NK-92 treated with Interleukin-12 subunit alpha and Interleukin-12 subunit beta, amount 100 ng/mL, for 24 hours (cell line): ENCODE results near the gene SRPRA.
"Not testable (repeated sequence)": the region's sequence is repeated elsewhere in the genome, so short reads cannot be mapped to it uniquely, and the experiment has no call there.

ENCODE experiments used
- DNase-seq: peaks from one replicate; lab custom pipeline; 2025; lab: John Stamatoyannopoulos, UW

Gene SRPRA

GRCh38 chr11:126284829-126285228 is 16.1 kb upstream of the SRPRA start:
- DNase-seq, result no peak

DNA sequence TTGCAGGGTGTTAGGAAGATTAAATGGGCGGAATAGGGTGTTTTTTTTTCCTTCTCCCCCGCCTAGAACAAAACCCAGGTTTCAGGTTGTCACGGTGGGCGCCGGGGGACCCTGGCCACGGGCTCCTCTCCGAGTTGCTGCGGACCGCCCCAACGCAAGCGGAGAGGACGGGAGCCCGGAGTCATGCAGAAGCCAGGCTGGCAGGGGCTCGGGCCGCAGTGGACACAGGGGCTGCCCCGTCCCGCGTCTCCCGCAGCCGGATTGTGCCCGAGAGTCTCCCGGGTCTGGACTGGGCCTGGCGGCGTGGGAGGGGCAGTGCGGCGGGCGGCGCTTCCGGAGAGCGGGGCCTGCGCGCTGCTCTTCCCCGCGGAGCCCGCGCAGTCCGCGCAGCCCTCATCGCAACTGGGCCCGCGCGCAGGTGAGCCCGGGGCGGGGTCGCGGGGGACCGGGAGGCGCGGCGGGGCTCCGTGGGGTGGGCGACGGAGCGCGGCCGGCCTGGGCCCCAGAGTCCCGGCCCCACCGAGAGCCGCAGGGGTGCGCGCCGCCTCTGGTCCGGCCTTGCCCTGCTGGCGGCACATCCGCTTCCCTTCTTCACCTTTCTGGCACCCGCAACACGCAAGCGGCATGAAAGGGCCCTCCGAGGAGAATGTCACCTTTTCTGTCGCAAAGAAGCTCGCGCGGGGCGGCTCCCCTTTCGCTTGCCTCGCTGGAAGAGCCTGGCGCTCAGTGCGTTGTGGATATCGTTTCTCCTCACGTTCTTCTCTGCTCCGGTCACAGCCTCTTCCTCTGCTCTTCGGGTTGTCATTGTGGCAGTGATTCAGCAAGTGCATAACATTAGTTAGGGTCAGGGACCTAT is 14.3 kb upstream of the SRPRA start, which contains the start of gene TIRAP:
TIRAP (plus strand) TSS at position 358 of the 856 bp plus-strand sequence. CDS start 7,802 bp downstream, outside the sequence.
- no peak for DNase-seq

GRCh38 chr11:126282361-126282735 is 13.7 kb upstream of the SRPRA start:
- no peak for DNase-seq

DNA sequence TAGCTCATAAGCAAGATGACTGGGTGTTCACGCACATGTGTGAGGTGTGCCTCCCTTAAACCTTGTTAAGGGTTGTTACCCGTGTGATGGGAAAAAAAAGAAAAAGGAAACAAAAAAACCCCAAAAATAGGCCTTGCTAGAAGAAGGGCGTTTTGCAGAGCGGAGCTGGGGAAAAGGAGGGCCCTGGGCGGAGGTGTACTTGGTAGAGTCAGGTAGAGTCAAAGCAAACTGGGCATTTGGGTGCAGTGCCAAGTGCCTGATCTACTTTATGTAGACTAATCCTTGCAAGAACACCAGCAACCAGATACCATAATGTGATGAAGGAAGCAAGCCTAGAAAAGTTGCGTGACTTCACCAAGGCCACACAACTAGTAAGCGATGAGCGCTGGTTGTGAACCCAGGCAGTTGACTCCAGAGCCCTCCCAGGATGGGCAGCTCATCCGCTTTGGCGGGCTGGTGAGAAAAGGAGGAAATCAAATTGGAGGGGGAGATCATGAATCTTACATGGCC is 13.0 kb upstream of the SRPRA start:
- no peak for DNase-seq

GRCh38 chr11:126281245-126281644 is 12.6 kb upstream of the SRPRA start:
- no peak for DNase-seq

- DNase-seq, result no peak
These were observed 11.9 kb upstream of the SRPRA start for GRCh38 chr11:126280595-126280994.

GRCh38 chr11:126279191-126279590 is 10.5 kb upstream of the SRPRA start:
- no peak for DNase-seq

DNA sequence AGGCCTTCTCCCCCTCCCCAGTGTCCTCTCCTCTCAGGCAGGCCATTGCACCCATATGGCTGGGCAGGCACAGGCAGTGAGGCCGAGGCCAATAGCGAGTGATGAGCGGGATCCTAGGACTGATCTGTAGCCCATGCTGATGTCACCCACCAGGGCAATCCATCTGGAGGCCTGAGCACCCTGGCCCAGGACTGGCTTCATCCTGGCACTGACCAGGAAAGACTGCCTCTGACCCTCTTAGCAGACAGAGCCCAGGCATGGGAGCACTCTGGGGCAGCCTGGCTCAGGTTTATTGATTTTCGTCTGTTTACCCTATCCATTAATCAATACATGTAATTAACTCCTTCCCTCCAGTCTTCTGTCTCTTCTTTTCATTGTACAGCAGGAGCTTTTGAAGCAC is 9.1 kb upstream of the SRPRA start:
- DNase-seq, result no peak

- no peak for DNase-seq
These were observed 8.6 kb upstream of the SRPRA start for GRCh38 chr11:126277322-126277721.

DNA sequence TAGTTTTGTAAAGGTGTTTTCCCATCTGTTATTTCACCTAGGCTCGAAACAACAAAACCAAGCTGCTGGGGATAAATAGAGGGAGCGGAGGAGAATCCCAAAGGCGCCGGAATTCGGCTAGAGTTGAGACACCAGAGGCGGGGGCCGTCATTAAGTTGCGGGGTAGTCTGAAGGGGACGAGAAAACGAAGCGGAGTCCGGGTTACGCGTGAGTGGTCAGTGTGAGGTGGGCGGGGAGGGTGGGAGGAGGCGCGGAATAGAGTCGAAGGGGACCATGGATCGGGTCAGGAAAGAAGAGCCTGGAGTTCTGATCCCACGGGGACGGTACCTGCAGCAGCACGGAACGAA is 361 bp downstream of the SRPRA start:
- DNase-seq, result no peak

GRCh38 chr11:126267650-126268049 is 1.0 kb downstream of the SRPRA start:
- DNase-seq, result no peak

GRCh38 chr11:126265811-126266210 is 2.9 kb downstream of the SRPRA start:
- no peak for DNase-seq

DNA sequence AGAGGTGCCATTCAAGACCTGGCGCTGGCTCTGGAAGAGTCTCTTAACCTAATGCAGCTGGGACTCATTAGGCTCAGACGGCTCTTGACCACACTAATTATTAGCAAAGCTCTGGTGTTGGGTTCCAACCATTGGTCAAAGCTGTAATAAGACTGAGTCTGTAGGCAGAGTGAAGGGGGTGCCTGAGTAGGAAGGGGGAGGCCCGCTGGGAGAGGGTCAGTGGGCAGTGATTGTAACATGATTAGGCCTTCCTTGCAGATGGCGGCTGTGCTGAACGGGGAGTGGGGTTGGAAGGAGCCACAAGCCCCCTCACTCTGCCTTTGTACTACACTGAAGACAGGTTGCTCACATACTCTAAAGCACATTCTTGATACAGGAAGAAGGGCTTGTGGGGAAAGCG is 5.2 kb downstream of the SRPRA start:
- DNase-seq, result no peak

DNA sequence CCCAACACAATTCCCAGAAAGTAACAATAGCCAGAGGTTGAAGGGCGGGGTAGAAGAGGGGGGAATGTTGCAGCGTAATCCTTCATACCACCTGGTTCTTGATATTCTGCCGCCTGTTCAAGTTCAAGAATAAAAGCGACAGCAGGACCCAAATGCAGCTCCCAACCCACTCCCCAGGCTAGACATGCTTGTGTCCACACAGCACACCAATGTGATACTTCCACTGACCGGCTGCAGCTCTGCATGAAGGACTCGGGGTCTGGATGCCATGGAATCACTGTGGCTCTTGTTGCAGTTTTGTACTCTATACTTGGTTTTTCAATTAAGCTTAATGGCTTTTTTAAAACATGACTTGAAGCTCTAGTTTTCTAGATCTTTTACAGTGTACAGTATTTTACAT is 6.5 kb downstream of the SRPRA start:
- no peak for DNase-seq

- no peak for DNase-seq
These were observed 10.9 kb downstream of the SRPRA start for GRCh38 chr11:126257764-126258163.

- no peak for DNase-seq
These were observed 11.6 kb downstream of the SRPRA start for GRCh38 chr11:126257144-126257543.

DNA sequence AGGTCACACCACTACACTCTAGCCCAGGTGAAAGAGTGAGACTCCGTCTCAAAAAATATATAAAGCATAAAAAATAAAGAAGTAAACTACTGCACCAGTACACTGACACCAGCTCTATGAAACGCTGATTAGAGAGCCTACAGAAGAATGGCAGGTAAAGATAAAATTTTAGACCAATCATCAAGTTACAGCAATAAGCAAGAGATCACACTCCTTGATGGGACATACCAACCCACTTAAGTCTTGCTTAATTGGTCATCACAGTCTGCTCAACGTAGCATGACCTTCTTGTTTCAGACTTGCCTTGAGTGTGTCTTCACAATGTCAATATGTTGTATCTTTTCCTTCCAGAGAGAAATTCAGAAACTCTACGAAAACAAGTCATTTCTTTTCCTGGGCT is 12.5 kb downstream of the SRPRA start:
- DNase-seq, result no peak

DNA sequence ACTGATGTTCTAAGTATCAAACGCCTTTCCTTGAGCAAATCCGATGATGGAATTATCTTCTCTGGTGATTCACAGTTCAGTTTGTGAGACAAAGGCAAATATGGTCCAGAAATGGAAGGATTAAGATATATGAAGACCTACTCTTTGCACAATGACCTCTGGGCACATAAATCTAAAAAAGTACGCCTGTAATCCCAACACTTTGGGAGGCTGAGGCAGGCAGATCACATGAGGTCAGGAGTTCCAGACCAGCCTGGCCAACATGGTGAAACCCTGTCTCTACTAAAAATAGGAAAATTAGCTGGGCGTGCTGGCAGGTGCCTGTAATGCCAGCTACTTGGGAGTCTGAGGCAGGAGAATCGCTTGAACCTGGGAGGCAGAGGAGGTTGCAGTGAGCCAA is 13.2 kb downstream of the SRPRA start:
- not testable (repeated sequence) for DNase-seq

DNA sequence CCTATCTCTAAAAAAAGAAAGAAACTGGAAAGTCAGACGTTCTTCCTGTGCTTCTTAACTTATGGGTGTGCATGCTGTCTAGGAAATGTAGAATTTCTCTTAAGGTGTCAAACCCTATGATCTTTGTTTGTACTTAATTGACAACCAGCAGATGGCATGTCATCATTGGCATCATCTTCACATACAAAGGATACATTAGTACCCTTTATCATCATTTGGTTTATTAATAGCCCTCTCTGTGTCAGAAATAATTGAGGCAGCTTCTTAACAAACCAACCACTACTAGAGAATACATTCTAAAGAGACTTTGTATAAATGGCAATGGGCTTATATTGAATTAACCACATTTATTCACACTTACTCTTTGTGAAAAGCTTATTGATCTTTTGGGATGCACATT is 13.9 kb downstream of the SRPRA start:
- DNase-seq, result no peak

- no peak for DNase-seq
These were observed 15.4 kb downstream of the SRPRA start for GRCh38 chr11:126253265-126253664.

DNA sequence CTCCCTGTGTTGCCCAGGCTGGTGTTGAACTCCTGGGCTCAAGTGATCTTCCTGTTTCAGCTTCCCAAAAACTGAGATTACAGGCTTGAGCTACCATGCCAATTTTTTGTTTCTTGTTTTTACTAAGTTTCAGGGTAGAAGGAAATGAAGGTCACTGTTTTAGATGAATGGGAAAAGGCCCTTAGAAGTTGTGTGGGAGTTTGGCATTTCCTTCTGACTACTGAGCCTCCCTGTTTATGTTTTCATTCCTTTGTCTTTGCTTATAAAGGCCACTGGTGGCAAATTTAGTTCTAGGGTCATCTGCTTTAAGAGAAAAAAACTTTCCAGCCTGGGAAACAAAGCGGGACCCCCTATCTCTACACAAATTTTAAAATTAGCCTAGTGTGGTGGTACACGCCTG is 22.1 kb downstream of the SRPRA start:
- DNase-seq, result no peak

DNA sequence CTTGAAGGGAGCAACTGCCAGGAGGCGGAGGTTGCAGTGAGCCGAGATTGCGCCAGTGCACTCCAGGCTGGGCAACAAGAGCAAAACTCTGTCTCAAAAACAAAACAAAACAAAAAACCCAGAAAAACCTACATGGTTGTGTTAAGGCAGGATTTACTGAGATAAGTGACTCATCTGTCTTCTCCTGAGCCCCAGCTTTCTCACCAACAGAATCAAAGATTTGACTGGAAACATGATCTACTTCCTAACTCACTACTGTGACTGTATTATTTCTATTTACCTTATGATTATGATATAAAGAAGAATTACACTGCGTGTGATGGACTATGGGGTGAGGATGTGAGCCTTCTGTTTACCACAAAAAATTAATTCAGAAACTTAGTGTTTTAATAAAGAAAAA is 35.3 kb downstream of the SRPRA start:
- DNase-seq, result no peak

GRCh38 chr11:126232683-126233082 is 36.0 kb downstream of the SRPRA start:
- DNase-seq, result no peak
